OCI-LY7 (cell line): Measurements from ENCODE around the gene BAHCC1.

Experiments
- CTCF ChIP-seq: fragments of 200-600 bp; sonication (generic); conservative IDR thresholded peaks from 2 replicates; pipeline ENCODE4 v1.5.1; 2014; ENCODE audit warnings: mild to moderate bottlenecking, antibody characterized with exemption, low read length, moderate library complexity, mixed read lengths
- EZH2phosphoT487 ChIP-seq: fragments of 200-600 bp; sonication (generic); IDR thresholded peaks from 2 replicates; pipeline ENCODE4 v1.6.1; 2018; ENCODE audit warnings: low read depth, borderline replicate concordance, mild to moderate bottlenecking, mixed run types, antibody characterized with exemption, low read length, moderate library complexity, mixed read lengths

DNA sequence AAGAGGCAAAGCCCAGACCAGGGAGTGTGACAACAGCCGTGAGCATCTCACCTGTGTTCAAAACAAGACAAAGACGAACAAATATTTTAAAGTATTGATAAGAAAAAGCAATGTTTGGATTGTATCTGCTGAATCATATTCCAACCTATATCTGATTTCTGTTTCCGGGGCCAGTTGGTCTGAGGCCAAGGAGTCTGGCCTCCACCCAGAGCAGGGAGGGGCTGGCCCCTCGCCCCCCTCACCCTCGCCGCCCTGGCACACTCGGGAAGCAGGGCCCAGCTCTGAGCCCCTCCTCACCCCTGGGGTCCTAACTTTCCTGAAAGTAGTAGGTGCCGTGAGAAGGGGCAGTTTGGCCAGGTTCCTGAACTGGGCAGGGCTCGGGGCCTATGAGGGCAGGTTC, 69.3 kb downstream of the BAHCC1 start:
- no peak for TF ChIP-seq CTCF
- TF ChIP-seq EZH2phosphoT487, result no peak
